NCI-H1694 treated with DMSO at 0.1 percent for 48 hours (cell line): ENCODE measurements around the gene RNF14.
"Not testable (repeated sequence)": the region's sequence is repeated elsewhere in the genome, so short reads cannot be mapped to it uniquely, and the experiment has no call there.

Experiments used
- DNase-seq: peaks from one replicate; lab custom pipeline; 2025; lab: John Stamatoyannopoulos, UW

Gene RNF14, protein sequence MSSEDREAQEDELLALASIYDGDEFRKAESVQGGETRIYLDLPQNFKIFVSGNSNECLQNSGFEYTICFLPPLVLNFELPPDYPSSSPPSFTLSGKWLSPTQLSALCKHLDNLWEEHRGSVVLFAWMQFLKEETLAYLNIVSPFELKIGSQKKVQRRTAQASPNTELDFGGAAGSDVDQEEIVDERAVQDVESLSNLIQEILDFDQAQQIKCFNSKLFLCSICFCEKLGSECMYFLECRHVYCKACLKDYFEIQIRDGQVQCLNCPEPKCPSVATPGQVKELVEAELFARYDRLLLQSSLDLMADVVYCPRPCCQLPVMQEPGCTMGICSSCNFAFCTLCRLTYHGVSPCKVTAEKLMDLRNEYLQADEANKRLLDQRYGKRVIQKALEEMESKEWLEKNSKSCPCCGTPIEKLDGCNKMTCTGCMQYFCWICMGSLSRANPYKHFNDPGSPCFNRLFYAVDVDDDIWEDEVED

DNA sequence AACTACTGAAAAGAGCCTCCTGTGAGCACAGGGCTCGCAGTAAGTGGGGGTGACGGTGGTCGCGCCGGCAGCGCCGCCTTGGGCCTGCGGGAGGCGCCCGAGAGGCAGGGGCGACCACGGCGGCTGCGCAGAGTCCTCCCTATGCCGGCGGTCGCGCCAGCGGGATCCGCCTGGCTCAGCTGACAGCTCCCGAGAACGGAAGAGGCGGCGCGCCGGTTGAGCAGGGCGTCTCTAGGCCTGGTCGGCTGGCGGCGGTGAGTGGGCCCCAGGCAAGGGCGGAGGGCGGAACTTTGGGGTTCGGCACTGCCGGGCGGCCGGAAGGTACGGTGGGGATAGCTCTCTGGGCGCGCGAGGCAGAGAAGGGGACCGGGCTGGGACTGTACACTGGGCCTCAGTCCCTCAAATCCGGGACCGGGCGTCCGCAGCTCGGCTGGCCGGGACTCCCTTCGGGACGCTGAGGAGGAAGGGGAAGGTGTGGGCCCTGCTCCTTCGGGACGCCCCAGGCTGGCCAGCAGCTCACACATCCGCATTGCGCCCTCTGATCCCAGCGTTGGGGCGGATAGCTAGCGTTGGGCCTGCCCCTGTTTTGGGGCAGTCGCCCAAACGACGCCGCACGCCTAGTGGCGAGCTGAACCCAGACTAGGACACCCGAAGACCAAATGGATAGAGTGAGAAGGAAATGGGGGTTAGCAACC is at the start of gene RNF14:
Gene RNF14, plus strand, starts transcription at position 192 of the 695 bp plus-strand sequence. CDS start 4,484 bp downstream, outside the sequence.
- peak; percentile 71 for DNase-seq

DNA sequence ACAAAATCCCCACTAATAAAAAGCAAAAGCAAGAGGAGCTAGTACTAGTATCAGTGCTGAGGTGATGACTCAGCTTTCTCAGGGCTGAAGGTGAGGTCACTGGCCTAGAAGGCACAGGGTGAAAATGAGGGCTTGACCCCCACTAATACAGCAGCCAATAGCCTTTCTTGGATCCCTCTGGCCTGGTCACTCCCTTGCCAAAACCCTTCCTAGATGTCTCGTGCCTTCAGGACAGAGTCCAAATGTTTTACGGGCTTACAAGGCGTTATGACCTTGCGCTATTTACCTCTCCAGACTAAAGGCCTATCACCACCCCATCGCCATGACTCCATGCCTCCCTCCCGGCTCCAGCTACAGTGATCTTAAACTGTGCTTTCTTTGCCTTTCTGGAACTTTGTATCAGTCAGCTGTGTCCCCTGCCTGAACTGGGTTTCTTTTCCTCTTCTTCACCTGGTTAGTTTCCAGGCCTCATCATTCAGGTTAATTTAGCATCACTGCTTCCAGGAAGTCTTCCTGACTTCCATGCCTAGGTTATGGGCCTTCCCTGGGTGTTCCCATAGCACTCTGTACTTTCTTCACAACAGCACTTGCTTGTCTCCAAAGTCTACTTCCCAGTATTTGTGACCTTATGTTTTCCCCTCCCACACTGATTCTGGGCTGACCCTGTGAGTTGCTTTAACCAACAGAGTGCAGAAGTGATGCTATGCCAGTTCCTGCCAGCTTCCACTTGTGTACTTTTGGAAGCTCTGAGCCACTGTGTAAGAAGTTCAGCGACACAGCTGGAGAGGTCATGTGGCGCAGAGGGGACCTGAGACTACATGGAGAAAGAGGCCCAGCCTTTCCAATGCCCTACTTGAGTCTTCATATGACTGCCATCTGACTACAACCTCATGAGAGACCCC is 49.4 kb upstream of the RNF14 start:
- no peak for DNase-seq

DNA sequence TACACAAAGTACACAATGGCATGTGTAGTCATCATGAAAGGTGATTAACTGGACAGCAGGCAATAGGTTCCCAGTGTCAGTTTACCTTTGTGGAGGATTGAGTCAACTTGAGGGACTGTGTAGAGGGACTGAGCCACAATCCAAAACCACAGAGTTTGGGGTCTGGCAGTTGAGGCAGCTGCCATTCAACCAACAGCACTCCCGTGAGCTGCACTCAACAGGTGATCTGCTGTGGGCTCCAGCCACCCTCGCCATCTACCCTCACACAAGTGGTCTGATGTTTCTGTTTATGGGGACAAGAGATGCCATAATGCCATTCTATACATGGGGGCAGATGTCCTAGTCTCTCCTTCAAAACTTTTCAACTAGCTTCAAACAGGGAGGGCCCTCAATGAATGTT is 48.1 kb upstream of the RNF14 start:
- DNase-seq = no peak

DNA sequence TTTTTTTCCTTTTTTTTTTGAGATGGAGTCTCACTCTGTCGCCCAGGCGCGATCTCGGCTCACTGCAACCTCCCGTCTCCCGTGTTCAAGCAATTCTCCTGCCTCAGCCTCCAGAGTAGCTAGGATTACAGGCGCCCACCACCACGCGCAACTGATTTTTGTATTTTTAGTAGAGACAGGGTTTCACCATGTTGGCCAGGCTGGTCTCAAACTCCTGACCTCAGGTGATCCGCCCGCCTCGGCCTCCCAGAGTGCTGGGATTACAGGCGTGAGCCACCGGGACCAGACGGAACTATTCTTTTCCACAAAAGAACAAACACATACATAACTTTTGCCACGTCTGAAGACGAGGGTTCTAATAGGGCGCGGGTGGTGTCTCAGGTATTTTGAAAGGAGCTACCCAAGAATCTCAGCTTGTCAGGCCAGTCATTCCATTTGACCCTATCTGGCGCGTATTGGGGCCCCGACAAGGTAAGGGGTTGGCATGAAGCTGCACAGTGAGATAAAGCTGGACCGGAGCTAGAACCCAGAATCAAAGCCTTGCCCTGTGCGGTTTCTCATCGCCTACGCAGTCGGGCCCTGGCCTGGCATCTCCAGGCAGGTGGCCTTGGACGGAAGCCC is 46.0 kb upstream of the RNF14 start:
- DNase-seq = not testable (repeated sequence)

DNA sequence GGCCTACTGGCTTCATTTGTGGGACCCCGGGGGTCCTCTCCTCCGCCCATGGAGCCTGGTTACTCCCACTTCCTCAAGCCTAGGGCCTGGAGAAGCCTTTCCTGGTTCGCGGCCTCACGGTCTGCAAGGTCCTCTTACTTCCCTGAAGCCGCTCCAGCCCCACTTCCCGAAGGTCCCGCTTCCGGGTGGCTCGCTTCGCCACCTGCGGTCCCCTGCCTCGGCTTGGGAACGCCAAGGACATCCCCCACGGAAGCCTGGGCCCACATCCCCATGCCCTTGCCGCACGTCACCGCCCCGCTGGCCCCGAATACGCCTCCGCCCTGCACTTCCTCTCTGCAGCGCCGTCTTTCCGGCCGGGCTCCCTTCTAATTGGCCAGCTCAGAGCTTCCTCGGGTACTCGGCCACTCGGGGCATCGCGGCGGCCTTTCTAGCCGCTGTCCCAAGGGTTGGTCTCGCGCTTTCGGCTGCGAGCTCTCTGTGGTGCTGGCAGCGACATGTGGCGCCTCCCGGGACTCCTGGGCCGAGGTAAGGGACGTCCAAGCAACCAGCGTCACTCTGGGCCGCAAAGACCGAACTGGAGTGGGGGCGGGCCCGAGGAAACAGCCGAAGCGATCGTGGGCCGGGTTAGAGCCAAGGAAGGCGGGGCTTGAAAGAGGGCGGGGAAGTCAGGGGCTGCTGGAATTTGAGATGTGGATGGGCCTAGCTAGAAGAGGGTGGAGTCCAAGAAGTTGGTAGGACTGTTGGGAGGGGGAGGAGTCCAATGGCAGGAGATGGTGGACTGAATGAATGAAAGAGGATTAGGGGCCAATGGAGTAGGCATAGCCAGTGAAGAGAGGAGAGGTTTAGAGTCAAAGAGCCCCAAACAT is 45.2 kb upstream of the RNF14 start, which contains the start of gene DELE1:
Gene DELE1, plus strand, starts transcription at position 424 of the 866 bp plus-strand sequence. Its CDS starts 71 bp downstream, at position 495.
- peak; percentile 81 for DNase-seq

DNA sequence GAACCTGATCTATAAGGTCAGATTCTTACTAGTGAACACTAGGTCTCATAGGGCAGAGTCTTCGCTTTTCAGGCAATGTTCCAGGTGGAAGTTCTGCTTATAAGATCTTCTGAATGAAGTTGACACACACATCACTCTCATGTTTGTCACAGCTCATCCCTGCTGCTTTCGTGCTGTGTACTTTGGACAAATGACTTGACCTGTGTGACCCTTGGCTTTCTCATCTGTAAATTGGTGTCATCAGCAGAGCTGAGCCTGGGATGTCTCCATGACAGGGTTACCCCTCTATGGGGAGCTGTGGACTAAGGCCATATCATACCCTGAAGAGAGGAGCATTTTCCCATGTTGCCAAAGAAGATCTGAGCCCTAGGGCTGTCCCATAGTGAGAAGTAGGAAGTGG is 42.5 kb upstream of the RNF14 start:
- no peak for DNase-seq

DNA sequence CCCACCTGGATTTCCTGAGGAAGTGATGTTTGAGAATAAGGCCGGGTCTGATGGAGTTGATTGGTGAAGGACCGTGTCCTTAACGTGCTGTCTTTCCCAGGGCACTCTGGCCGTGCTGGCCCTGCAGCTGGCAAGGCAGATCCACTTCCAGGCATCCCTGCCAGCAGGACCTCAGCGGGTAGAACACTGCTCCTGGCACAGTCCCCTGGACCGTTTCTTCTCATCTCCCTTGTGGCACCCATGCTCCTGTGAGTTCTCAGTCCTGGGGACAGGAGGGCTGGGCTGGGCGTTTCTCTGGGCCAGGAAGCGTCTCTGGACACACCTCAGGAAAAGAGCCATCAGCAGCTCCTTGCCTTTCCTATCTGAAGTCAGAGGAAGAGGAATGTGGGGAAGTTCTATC is 40.9 kb upstream of the RNF14 start:
- no peak for DNase-seq

DNA sequence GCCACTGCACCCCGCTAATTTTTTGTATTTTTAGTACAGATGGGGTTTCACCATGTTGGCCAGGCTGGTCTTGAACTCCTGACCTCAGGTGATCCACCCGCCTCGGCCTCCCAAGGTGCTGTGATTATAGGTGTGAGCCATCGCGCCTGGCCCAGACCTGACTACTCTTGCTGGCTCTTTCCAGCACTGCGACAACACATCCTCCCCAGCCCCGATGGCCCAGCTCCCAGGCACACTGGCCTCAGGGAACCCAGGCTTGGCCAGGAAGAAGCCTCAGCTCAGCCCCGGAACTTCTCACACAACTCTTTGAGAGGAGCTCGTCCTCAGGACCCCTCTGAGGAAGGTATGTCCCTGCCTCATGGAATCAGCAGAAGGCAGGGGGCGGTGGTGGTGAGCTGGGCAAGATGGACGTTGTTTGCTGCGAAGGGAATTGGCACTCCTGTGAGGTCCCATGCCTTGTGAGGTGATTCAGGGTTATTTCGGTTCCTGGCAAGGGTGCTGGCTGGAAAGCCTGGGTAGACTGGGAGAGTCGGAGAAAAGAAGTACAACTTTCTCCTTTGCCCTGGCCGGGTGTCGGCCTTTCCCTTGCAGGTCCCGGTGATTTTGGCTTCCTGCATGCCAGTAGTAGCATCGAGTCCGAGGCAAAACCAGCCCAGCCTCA is 39.4 kb upstream of the RNF14 start:
- DNase-seq = no peak

DNA sequence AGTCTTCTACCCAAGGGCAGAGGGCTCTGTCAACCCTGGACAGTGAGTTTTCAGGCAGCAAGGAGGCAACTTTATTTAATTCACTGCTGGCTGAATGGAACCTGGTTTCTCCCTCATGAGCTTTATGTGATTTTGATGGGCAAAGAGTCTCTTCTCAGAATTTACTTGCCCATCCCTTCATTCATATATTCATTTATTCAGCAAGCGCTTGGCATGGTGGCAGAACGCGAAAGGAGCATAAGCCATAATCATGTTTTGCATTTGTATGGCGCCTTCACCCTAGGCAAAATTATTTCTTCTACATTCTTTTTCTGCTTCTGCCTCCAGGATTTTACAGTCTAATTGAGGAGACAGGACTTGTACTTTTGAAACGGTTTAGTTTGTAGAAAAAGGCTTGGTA is 37.2 kb upstream of the RNF14 start:
- DNase-seq = no peak

DNA sequence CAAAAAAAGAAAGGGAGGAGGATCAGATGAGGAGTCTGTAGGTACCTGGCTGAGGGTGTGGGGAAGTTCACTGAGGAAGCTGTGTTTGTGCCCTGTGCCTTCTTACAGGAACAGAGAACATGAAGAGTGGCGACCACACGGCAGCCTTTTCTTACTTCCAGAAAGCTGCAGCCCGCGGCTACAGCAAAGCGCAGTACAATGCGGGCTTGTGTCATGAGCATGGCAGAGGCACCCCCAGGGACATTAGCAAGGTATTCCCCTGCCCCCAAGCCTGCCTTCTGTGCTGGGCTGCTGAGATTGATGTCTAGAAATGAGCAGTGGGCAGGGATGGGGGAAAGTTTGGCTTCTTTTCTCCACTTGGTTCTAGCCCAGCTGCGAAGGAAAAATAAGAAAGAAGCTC is 35.8 kb upstream of the RNF14 start:
- no peak for DNase-seq

DNA sequence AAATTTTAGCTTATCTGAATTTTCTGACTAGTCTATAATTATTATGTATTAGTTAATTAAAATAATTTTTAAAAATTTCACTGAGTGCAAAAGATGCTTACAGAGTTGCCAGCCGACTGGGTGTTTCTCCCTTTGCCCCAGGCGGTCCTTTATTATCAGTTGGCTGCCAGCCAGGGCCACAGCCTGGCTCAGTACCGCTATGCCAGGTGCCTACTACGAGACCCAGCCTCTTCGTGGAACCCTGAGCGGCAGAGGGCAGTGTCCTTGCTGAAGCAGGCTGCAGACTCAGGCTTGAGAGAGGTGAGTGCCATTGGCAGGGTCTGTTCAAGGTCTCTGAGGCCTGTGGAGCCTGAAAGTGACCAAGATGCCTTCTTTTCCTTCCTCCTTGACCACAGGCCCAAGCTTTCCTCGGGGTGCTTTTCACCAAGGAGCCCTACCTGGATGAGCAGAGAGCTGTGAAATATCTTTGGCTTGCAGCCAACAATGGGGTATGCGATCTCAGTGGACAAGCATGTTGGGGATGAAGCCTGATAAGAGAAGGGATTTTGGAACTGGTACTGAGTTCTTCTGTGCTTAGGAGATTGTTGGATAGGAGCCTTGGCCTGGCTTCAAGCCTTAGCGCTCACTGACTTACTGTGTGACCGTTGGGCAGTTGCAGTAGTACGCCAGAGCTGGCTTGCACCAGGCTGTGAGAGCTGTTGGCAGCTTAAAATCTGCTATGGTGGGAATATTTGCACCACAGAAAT is 34.6 kb upstream of the RNF14 start:
- no peak for DNase-seq

DNA sequence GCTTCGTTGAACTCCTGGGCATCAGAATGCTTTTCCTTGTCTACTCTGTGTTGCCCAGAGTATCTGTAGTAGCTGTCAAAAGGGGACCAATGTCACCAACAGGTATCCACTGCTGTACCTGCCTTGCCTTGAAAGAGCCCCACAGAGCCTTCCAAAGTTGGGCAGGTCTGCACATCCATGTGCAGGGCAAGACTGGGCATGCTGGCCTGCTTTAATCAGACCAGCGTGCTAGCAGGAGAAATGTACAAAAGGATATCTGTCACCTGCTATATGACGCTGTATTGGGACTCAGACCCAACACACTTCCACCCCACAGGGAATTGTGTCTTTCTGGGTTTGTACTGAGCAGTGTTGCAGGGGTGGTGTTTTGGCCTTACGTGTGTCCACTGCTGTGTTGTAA is 33.4 kb upstream of the RNF14 start:
- no peak for DNase-seq

DNA sequence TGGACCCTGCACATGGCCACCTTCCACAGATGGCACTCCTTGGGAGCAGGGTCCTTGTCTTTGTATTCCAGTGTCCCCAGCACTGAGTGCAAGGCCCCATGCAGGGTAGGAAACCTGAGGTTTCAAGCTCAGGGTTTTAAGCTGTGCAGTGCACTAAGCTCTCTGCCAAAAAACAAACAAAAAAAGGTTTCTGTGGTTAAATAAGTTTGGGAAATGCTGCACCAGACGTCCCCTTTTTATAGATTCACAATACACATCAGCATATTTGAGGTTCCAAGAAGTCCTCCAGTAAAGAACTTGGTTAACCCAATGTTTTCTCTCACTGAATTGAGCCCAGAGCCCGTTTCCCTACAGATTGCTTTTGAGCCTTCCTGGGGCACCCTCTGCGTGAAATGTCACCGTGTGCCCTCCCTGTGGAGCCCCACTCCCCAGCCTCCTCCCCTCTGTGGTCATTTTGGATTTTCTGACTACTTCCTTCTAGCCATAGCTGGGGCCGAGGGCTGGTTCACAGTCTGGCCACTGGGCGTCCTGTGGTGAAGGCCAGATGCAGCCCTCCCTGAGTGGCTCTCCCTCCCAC is 28.1 kb upstream of the RNF14 start:
- no peak for DNase-seq

DNA sequence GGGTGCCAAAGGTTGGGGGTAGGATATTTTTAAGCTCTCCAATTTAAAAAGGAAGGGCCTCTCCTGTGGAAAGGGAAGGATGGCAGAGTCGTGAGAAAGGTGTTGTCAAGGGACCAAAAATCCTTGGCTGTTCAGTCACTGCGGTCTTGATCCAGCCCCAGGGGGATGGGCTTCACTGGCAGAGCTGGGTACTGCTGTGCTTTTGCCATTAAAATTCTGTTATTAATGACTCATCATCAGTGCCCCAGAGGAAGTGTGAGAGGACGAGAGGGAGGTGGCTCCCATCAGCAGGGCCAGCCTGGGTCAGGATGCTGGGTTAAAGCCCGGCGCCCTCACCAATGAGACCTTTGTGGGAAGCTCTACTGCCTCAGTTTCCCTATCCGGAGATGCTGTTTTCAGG is 27.6 kb upstream of the RNF14 start:
- DNase-seq = no peak

DNA sequence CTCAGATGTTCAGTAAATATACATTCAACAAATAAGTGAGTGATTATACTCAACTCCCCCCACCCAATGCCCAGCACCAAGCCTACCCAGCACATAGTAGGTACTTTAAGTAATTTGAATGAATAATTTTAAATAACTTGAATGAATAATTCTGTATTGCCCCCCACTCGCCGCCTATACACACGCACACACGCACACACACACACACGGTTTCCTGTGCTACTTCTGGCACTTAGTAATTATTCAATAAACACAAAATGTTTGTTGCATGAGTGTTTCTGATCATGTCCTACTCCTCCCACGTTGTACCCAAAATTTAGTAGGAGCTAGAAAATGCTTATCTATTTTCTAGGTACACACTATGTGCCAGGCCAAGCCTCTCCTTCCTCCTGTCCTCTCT is 27.1 kb upstream of the RNF14 start:
- DNase-seq = no peak

DNA sequence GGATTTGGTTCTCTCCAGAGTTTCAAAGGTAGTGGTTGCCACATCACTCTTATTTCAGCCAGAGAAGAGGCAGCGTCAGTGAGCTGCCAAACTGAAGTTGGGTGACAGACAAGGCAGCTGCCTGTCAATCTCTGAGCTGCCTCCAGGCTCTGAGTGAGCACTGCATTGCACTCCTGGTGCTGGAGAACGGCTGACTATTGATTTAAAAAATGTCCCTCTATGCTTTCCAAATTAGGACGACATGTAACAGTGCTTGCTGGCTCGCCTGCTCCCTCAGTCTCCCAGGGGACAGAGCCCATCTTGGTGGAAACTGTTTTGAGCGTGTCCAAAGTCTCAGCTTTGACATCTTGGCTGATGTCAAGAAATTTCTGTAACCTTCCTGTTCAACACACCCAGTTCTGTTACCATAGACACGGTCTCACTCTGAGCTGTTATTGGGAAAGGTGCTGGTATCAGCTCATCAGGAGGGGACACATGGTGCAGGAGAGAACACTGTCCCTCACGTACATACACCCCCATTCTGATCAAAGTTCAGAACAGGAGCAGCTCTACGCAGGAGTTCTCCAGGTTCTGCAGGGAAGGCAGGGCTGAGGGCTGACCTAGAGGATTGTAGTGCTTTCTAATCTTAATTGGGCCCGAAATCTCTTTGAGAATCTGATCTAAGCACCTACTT is 26.6 kb upstream of the RNF14 start:
- no peak for DNase-seq

DNA sequence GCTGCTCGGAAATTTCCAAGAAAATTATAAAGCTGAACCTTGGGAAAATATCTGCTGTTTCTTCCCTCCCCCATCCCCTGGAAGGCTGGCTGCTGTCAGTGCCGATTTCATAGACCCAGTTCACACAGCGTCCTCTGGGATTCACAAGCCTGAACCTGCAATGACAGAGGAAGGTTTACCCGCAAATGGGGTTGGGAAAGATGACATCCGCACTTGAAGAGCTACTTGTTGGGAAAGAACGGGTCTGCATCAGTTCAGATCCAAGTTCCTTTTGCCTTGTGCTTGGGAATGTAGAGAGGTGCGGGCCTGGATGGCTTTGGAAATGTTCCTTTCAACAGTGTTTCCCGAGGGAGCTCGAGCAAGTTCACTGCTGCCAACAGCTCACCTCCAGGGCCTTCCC is 24.8 kb upstream of the RNF14 start:
- DNase-seq = no peak

DNA sequence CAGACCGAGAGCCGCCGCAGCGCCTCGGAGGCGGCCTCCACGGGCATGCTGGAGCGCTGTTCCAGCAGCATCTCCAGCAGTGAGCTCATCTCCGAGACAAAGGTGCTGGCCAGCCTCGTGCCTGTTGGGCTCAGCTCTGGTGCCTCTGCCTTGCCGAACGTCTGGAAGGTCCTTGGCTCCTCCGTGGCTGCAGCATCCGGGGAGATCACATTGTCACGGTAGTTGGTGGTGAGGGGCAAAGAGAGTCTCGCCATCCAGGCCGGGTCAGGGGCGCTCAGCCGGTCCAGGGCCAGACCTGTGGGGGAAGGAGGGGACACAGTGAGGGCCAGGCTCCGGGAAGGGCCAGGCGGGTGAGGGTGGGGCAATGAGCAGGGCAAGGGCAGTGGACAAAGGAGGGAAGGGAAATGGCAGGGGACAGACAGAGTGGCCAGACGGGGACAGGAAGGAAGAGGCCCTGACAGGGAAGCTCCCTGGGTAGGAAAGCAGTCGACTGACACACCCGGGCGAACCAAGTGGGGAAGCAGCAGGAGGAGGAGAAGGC is 23.3 kb upstream of the RNF14 start:
- DNase-seq = no peak
